PC-3 (cell line): Measurements from ENCODE around the gene ILDR2. TPM values are rescaled to one million over a fixed set of nuclear protein-coding genes. Genes with fewer than 3 reads are reported as not detected.

Experiments used
- ATAC-seq: fragments of 200-7000 bp; cut with Tn5 transposase; 2 replicates; pipeline ENCODE4 v1.9.1; 2020; ENCODE audit warnings: mild to moderate bottlenecking, moderate library complexity
- BruUV-seq: library from RNA; stranded (reverse); fragments of 400-500 nt; replicated peaks from 2 replicates; lab custom pipeline; 2021; lab: Mats Ljungman, UMichigan
- CTCF ChIA-PET: fragments of 300-600 bp; sonication (Branson Sonifier 250); formaldehyde crosslinking; loops from one replicate; lab custom pipeline; 2022; ENCODE audit warnings: antibody characterized with exemption; lab: Charles Lee
- POLR2A ChIA-PET: fragments of 300-600 bp; sonication (Branson Sonifier 250); formaldehyde crosslinking; loops from one replicate; lab custom pipeline; 2022; ENCODE audit warnings: antibody characterized with exemption; ENCODE audit not compliant: unreplicated experiment; lab: Charles Lee
- DNase-seq: peaks from one replicate; pipeline ENCODE4 v3.0.0-alpha.2; 2015
- H2AFZ ChIP-seq: fragments of 300-600 bp; sonication (generic); 2 replicates; pipeline ENCODE4 v1.6.0; 2016; ENCODE audit warnings: antibody characterized with exemption, low read length
- H3F3A ChIP-seq: fragments of 300-600 bp; sonication (generic); one replicate; pipeline ENCODE4 v1.6.0; 2017; ENCODE audit warnings: antibody characterized with exemption, low read length, control low read depth, mild to moderate bottlenecking; ENCODE audit not compliant: unreplicated experiment
- H3K27ac ChIP-seq: fragments of 300-600 bp; sonication (generic); 2 replicates; pipeline ENCODE4 v1.5.1; 2016; ENCODE audit warnings: mild to moderate bottlenecking, low read length
- H3K27me3 ChIP-seq: fragments of 300-600 bp; sonication (generic); 2 replicates; pipeline ENCODE4 v1.6.1; 2016; ENCODE audit warnings: low read length, mixed read lengths
- H3K36me3 ChIP-seq: fragments of 300-600 bp; sonication (generic); 2 replicates; pipeline ENCODE4 v1.6.1; 2016; ENCODE audit warnings: low read depth, mixed run types, low read length, mixed read lengths
- H3K4me1 ChIP-seq: fragments of 300-600 bp; sonication (generic); 2 replicates; pipeline ENCODE4 v1.5.1; 2016; ENCODE audit warnings: low read length; ENCODE audit not compliant: insufficient read depth
- H3K4me2 ChIP-seq: fragments of 300-600 bp; sonication (generic); 2 replicates; pipeline ENCODE4 v1.6.0; 2016; ENCODE audit warnings: low read length
- H3K4me3 ChIP-seq: fragments of 300-600 bp; sonication (generic); 2 replicates; pipeline ENCODE4 v1.5.1; 2016; ENCODE audit warnings: mild to moderate bottlenecking, low read length, mixed read lengths
- H3K79me2 ChIP-seq: fragments of 300-600 bp; sonication (generic); 2 replicates; pipeline ENCODE4 v1.6.1; 2017; ENCODE audit warnings: low read length, mixed read lengths
- H3K9ac ChIP-seq: fragments of 300-600 bp; sonication (generic); 2 replicates; pipeline ENCODE4 v1.6.0; 2016; ENCODE audit warnings: mild to moderate bottlenecking, low read length
- H3K9me2 ChIP-seq: fragments of 300-600 bp; sonication (generic); replicated peaks from 2 replicates; pipeline ENCODE4 v1.6.1; 2016; ENCODE audit warnings: mixed run types, low read length, mixed read lengths
- H3K9me3 ChIP-seq: fragments of 300-600 bp; sonication (generic); 2 replicates; pipeline ENCODE4 v1.6.1; 2016; ENCODE audit warnings: low read length, mixed read lengths
- H4K20me1 ChIP-seq: fragments of 300-600 bp; sonication (generic); 2 replicates; pipeline ENCODE4 v1.6.1; 2016; ENCODE audit warnings: low read length, mixed read lengths
- EZH2 ChIP-seq: fragments of 300-600 bp; sonication (generic); IDR thresholded peaks from one replicate; pipeline ENCODE4 v1.6.1; 2017; ENCODE audit warnings: antibody characterized with exemption, mild to moderate bottlenecking, low read length; ENCODE audit not compliant: unreplicated experiment
- EZH2phosphoT487 ChIP-seq: fragments of 300-600 bp; sonication (generic); IDR thresholded peaks from 2 replicates; pipeline ENCODE4 v1.6.1; 2018; ENCODE audit warnings: mild to moderate bottlenecking, antibody characterized with exemption, low read length, borderline replicate concordance
- intact Hi-C: fragments of 100-400 bp; cut with micrococcal nuclease; formaldehyde crosslinking; loops from 2 replicates; pipeline ENCODE4 v1.9.0; 2023
- total RNA-seq: library from RNA; depleted of rRNA; stranded (reverse); fragments of >200 nt; gene quantifications from 2 replicates; pipeline ENCODE4 v1.2.3, GENCODE V29; 2014
- TF ChIP-seq, protein P1 (sequence below): fragments of 300-600 bp; sonication (generic); conservative IDR thresholded peaks from 2 replicates; pipeline ENCODE4 v1.5.1; 2017; ENCODE audit warnings: antibody characterized with exemption, low read depth, mild to moderate bottlenecking, low read length

The ILDR2 gene
- total RNA-seq, 1 experiment from 2014 or later = not detected

DNA sequence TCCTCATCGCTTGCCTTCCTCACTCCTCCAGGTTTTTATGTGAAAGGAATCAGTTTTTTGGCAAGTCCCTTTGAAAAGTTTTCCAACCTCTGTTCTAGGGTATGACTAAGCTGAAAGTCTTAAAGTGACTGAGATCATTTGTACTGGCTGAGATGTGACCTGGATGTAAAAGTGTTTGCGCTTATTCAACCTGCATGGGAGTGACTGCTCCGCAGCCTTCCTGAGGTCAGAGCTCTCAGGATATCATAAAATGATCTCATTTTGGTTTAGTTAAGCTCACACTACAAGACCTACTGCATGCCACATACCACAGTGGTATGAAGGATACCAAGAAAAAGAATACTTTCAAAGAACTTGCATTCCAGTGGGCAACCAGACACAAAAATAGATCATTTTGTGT lies 69.4 kb downstream of the ILDR2 start:
- Histone ChIP-seq H3K79me2 (no peaks in the 10 kb centered on the region), H3K36me3 (no peaks in the 10 kb centered on the region), H3K4me3 (0 out of 2 replicates have a peak overlapping the region, but pooled peaks have one; percentile 12), H2AFZ (peak overlapping the region; percentile 59), H3K4me1 (peaks cover 25% of the 10 kb centered on the region), H3K27me3 (no peaks in the 10 kb centered on the region), H3K9me2 (no peaks in the 10 kb centered on the region), H3K27ac (peak overlapping the region; percentile 63), H3K4me2 (peak overlapping the region; percentile 67), H4K20me1 (no peaks in the 10 kb centered on the region), H3F3A (peaks cover 7% of the 10 kb centered on the region), H3K9ac (no peak overlapping the region), H3K9me3 (no peaks in the 10 kb centered on the region)
- POLR2A ChIA-PET = no interaction called here
- CTCF ChIA-PET = interaction anchor here (0.7 to 1.1 kb wide), 2 partner anchors 153 to 314 kb away, joined by 3 read pairs; no protein-coding TSS in a partner anchor
- no TSS peak for BruUV-seq
- ATAC-seq (peak; percentile 82), DNase-seq (peak; percentile 87)
- intact Hi-C loops = loop anchor here (10.0 kb wide), 1 partner anchor 981 kb away; no protein-coding TSS in a partner anchor
- TF ChIP-seq EZH2phosphoT487 = no peak

DNA sequence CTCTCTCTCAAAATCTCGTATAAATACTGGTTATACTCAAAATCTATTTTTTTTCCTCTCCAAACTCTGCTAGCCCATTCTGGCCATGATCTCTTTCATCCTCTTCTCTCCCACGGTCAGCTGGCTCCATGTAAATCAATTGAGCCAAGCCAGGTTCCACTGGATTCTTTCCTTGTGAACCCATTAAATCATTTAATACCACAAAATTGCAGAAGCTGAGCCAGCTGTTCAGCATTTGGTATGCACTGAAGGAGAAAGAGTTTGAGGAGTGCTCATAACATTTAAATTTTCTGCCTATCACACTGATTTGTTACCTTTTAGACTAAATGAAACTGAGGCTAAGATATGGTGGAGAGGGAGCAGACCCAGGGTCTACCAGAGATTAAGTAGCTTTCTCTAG lies 70.2 kb downstream of the ILDR2 start:
- intact Hi-C loops = loop anchor here (10.0 kb wide), 1 partner anchor 980 kb away; no protein-coding TSS in a partner anchor
- Histone ChIP-seq H3K27me3 (no peaks in the 10 kb centered on the region), H2AFZ (peak overlapping the region; percentile 59; the same call in 1 of the 2 replicates), H3K27ac (peak overlapping the region; percentile 63), H3K4me3 (no peak overlapping the region), H3K9ac (no peak overlapping the region), H3K36me3 (no peaks in the 10 kb centered on the region), H3K79me2 (no peaks in the 10 kb centered on the region), H3K4me2 (peak overlapping the region; percentile 67), H3K9me2 (no peaks in the 10 kb centered on the region), H3K4me1 (peaks cover 20% of the 10 kb centered on the region), H4K20me1 (no peaks in the 10 kb centered on the region), H3K9me3 (no peaks in the 10 kb centered on the region), H3F3A (peaks cover 7% of the 10 kb centered on the region)
- DNase-seq (no peak), ATAC-seq (no peak)
- ChIA-PET POLR2A (no interaction called here), CTCF (interaction anchor here (0.7 to 1.1 kb wide), 2 partner anchors 153 to 315 kb away, joined by 3 read pairs; no protein-coding TSS in a partner anchor)
- BruUV-seq = no TSS peak
- TF ChIP-seq EZH2 (no peak), EZH2phosphoT487 (no peak)
- TF ChIP-seq, protein P1, sequence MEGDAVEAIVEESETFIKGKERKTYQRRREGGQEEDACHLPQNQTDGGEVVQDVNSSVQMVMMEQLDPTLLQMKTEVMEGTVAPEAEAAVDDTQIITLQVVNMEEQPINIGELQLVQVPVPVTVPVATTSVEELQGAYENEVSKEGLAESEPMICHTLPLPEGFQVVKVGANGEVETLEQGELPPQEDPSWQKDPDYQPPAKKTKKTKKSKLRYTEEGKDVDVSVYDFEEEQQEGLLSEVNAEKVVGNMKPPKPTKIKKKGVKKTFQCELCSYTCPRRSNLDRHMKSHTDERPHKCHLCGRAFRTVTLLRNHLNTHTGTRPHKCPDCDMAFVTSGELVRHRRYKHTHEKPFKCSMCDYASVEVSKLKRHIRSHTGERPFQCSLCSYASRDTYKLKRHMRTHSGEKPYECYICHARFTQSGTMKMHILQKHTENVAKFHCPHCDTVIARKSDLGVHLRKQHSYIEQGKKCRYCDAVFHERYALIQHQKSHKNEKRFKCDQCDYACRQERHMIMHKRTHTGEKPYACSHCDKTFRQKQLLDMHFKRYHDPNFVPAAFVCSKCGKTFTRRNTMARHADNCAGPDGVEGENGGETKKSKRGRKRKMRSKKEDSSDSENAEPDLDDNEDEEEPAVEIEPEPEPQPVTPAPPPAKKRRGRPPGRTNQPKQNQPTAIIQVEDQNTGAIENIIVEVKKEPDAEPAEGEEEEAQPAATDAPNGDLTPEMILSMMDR = no peak

DNA sequence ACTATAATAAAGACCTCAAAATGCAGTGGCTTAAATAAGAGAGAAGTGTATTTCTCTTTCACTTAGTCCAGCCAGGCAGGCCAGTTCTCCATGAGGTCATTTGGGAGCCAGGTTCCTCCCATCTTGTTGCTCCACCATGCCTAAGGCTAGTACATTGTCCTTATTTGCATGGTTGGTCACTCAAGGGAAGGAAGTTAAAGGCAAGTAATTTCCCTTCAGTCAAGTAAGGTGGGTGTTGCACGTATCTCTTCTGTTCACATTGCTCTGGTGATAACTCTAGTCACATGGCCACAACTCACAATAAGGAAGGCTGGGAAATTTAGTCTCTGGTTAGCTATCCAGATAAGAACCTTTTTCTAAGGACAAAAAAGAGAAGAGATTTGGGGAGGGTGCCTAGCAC lies 72.1 kb downstream of the ILDR2 start:
- H3K4me2 ChIP-seq = no peak overlapping the region
- no peak overlapping the region for H3K27ac ChIP-seq
- POLR2A ChIA-PET = no interaction called here
- no peaks in the 10 kb centered on the region for H3K9me3 ChIP-seq
- no peak overlapping the region for H3K9ac ChIP-seq
- H3K9me2 ChIP-seq = no peaks in the 10 kb centered on the region
- ATAC-seq = no peak
- TF ChIP-seq EZH2 = no peak
- TF ChIP-seq EZH2phosphoT487 = no peak
- TF ChIP-seq, protein P1 = no peak
- no peak overlapping the region for H3K4me3 ChIP-seq
- H3K79me2 ChIP-seq = no peaks in the 10 kb centered on the region
- H3K4me1 ChIP-seq = peaks cover 17% of the 10 kb centered on the region
- peaks cover 7% of the 10 kb centered on the region for H3F3A ChIP-seq
- CTCF ChIA-PET = no interaction called here
- no peak for DNase-seq
- H4K20me1 ChIP-seq = no peaks in the 10 kb centered on the region
- intact Hi-C loops = loop anchor here (10.0 kb wide), 1 partner anchor 978 kb away; no protein-coding TSS in a partner anchor
- H3K27me3 ChIP-seq = no peaks in the 10 kb centered on the region
- no TSS peak for BruUV-seq
- H2AFZ ChIP-seq = no peak overlapping the region
- H3K36me3 ChIP-seq = no peaks in the 10 kb centered on the region
